B cell (primary cell): Measurements from ENCODE around the gene SLC35F2.

ENCODE experiments used
- CTCF ChIP-seq: fragments of 200-600 bp; IDR thresholded peaks from one replicate; pipeline ENCODE4 v1.8.0; 2022; ENCODE audit warnings: antibody characterized with exemption, mild to moderate bottlenecking
- EZH2 ChIP-seq: IDR thresholded peaks from 2 replicates; pipeline ENCODE4 v1.6.1; 2012; ENCODE audit warnings: borderline replicate concordance, low read depth, mild to moderate bottlenecking, moderate library complexity, low read length; ENCODE audit not compliant: insufficient read depth, poor library complexity, severe bottlenecking

- no peak for TF ChIP-seq CTCF
- no peak for TF ChIP-seq EZH2
Observed at GRCh38 chr11:107851704-107852310, 6.8 kb downstream of the SLC35F2 start.
